ENCODE data around the gene MRPL12.

Gene MRPL12

DNA sequence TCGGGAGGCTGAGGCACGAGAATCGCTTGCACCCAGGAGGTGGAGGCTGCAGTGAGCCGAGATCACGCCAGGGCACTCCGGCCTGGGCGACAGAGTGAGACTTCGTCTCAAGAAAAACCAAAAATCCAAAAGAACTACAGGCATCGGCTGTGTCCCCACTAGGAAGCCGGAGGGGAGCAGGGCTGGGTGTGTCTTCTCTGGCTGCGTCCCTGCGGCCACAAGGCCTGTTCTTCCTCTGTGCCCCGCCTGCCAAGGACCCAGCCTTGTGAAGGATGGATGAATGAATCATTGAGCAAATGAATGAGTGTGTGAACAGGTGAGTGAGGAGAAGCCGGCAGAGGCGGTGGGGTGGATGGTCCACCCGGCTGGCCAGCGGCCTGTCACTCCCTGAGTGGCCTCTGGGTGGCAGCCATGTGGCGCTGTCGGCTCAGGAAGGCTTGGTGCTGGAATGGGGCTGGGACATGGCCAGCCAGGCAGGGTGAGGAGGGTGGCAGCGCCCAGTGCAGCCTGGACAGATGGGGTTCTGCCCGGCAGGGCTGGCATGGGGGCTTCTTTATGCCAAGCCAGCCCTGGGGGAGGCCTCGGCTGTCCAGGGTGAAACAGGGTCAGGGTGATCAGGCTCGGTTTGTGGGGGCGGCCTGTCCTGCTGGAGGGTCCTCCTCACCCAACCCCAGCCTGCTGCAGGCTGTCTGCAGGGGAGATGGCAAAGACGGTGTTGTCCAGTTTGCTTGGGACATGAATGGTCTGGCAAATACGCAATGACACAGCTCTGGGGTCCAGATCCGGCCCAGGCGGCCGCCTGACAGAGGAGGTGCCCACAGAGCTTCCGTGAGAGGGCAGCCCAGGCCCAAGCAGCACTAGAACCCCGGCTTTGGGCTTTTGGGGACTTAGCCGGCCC lies 30.6 kb downstream of the MRPL12 start:
- TF ChIP-seq TCF12 (IDR thresholded peaks at IDR 0.05; ENCODE audit: low read depth) = no peak
- peak; percentile 94 for TF ChIP-seq RAD21 (IDR thresholded peaks at IDR 0.05; ENCODE audit: low read depth)

DNA sequence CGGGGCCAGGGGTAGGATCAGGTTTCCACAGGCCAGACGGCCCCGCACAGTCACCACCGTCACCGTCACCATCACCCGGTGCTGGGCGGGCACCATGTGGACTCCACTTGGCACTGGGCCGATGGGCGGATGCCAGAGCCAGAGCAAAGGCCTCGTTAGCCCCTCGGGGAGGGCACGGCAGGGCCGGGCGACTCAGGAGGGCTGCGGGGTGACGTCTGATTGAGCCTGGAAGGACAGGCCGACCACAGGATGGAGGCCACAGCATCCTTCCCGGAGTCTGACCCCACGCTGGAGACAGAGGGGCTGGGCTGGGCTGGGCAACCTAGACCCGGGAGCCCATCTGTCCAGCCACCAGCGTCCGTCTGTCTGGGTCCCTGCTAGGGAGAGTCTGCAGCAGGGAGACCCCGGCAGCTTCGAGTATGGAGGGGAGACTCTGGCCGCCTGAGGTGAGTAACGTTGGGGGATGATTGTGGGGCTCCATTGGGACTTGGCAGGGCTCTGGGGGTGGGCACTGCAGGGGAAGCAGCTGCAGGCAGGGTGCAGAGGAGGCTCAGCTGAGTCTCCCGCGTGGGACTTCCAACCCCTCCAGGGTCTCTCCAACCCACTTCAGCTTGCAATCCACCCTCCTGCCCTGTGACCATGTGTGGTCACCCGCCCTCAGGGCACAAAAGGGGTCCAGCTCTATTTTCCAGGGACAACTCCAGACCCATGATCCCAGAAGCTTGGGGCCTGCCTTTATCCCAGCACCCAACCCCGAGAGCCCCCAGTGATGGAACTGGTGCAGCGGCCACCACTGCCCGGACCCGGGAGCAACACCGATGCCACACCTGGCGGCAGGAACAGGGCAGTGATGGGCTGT lies 31.5 kb downstream of the MRPL12 start:
- no peak for TF ChIP-seq REST (IDR thresholded peaks at IDR 0.05; ENCODE audit: low read depth)
- TF ChIP-seq, protein P1, sequence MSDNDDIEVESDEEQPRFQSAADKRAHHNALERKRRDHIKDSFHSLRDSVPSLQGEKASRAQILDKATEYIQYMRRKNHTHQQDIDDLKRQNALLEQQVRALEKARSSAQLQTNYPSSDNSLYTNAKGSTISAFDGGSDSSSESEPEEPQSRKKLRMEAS (IDR thresholded peaks at IDR 0.05) = no peak
- TF ChIP-seq CREB1 (IDR thresholded peaks at IDR 0.05; ENCODE audit: low read depth) = no peak
- TF ChIP-seq TAF1 (IDR thresholded peaks at IDR 0.05; ENCODE audit: low read depth) = no peak
- TF ChIP-seq, protein P2, sequence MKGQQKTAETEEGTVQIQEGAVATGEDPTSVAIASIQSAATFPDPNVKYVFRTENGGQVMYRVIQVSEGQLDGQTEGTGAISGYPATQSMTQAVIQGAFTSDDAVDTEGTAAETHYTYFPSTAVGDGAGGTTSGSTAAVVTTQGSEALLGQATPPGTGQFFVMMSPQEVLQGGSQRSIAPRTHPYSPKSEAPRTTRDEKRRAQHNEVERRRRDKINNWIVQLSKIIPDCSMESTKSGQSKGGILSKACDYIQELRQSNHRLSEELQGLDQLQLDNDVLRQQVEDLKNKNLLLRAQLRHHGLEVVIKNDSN (IDR thresholded peaks at IDR 0.05) = no peak
- no peak for TF ChIP-seq YY1 (IDR thresholded peaks at IDR 0.05; ENCODE audit: low read depth)
- TF ChIP-seq RAD21 (IDR thresholded peaks at IDR 0.05; ENCODE audit: low read depth) = no peak
- no peak for TF ChIP-seq EP300 (IDR thresholded peaks at IDR 0.05; ENCODE audit: borderline replicate concordance)
- TF ChIP-seq CEBPB (IDR thresholded peaks at IDR 0.05) = no peak
- TF ChIP-seq TEAD4 (IDR thresholded peaks at IDR 0.05) = no peak
- no peak for TF ChIP-seq ZBTB7A (IDR thresholded peaks at IDR 0.05; ENCODE audit: low read depth)
- no peak for TF ChIP-seq EGR1 (IDR thresholded peaks at IDR 0.05)
- TF ChIP-seq TCF12 (IDR thresholded peaks at IDR 0.05; ENCODE audit: low read depth) = no peak
- TF ChIP-seq NFIC (IDR thresholded peaks at IDR 0.05) = no peak
- TF ChIP-seq FOXM1 (IDR thresholded peaks at IDR 0.05; ENCODE audit: borderline replicate concordance, low read depth) = no peak

GRCh38 chr17:81735264-81736102 lies 32.3 kb downstream of the MRPL12 start:
- no peak for TF ChIP-seq RAD21 (IDR thresholded peaks at IDR 0.05; ENCODE audit: low read depth)
- TF ChIP-seq, protein P1 (IDR thresholded peaks at IDR 0.05) = peak; percentile 60; the same call in 1 of the 2 replicates

GRCh38 chr17:81737947-81738800 lies 35.0 kb downstream of the MRPL12 start:
- no peak for TF ChIP-seq YY1 (IDR thresholded peaks at IDR 0.05; ENCODE audit: low read depth)
- TF ChIP-seq, protein P1 (IDR thresholded peaks at IDR 0.05) = no peak
- TF ChIP-seq FOXM1 (IDR thresholded peaks at IDR 0.05; ENCODE audit: borderline replicate concordance, low read depth) = no peak
- TF ChIP-seq TAF1 (IDR thresholded peaks at IDR 0.05; ENCODE audit: low read depth) = no peak
- TF ChIP-seq TCF12 (IDR thresholded peaks at IDR 0.05; ENCODE audit: low read depth) = no peak
- TF ChIP-seq REST (IDR thresholded peaks at IDR 0.05; ENCODE audit: low read depth) = no peak
- no peak for TF ChIP-seq CREB1 (IDR thresholded peaks at IDR 0.05; ENCODE audit: low read depth)
- TF ChIP-seq RAD21 (IDR thresholded peaks at IDR 0.05; ENCODE audit: low read depth) = no peak
- TF ChIP-seq EGR1 (IDR thresholded peaks at IDR 0.05) = no peak
- no peak for TF ChIP-seq ZBTB7A (IDR thresholded peaks at IDR 0.05; ENCODE audit: low read depth)
- TF ChIP-seq EP300 (IDR thresholded peaks at IDR 0.05; ENCODE audit: borderline replicate concordance) = no peak
- TF ChIP-seq, protein P2 (IDR thresholded peaks at IDR 0.05) = no peak
- TF ChIP-seq CEBPB (IDR thresholded peaks at IDR 0.05) = no peak
- no peak for TF ChIP-seq TEAD4 (IDR thresholded peaks at IDR 0.05)
- TF ChIP-seq NFIC (IDR thresholded peaks at IDR 0.05) = no peak
